Esophagus muscularis mucosa (tissue), 4 donors: ENCODE measurements around the gene SUGP2. TPM values are rescaled to one million over a fixed set of nuclear protein-coding genes. Genes with fewer than 3 reads are reported as not detected.

Source experiments
- DNase-seq: peaks from one replicate; pipeline ENCODE4 v3.0.0-alpha.2; 2017; ENCODE audit errors: extremely low spot score
- H3K27ac ChIP-seq, 4 donors: fragments of 200-600 bp; sonication (generic); replicated peaks in 1 of 4; 1 replicate in 3 of 4; 2 replicates in 1 of 4; pipeline ENCODE4 v1.5.1; 2016 to 2019; ENCODE audit warnings: mild to moderate bottlenecking in 1 of 4
- H3K27me3 ChIP-seq, 4 donors: fragments of 200-600 bp; sonication (generic); one replicate each; pipeline versions ENCODE4 v1.5.1 to v1.6.0; 2016 to 2019
- H3K36me3 ChIP-seq, 4 donors: fragments of 200-600 bp; sonication (generic); one replicate each; pipeline ENCODE4 v1.5.1; 2016 to 2019
- H3K4me1 ChIP-seq, 4 donors: fragments of 200-600 bp; sonication (generic); one replicate each; pipeline ENCODE4 v1.5.1; 2016 to 2019
- H3K4me3 ChIP-seq, 4 donors: fragments of 200-600 bp; sonication (generic); 1 replicate in 2 of 4; 2 replicates in 2 of 4; pipeline ENCODE4 v1.5.1; 2016 to 2019; ENCODE audit warnings: mild to moderate bottlenecking in 4 of 4, moderate library complexity in 1 of 4
- H3K9me3 ChIP-seq, 4 donors: fragments of 200-600 bp; sonication (generic); 1 replicate in 3 of 4; 2 replicates in 1 of 4; pipeline ENCODE4 v1.5.1; 2016 to 2019
- CTCF ChIP-seq, 3 experiments: fragments of 200-600 bp in 2 of 3; fragments of 450-650 bp in 1 of 3; sonication (generic) in 2 of 3; IDR thresholded peaks; one replicate each; pipeline ENCODE4 v1.5.1; 2017 to 2019; ENCODE audit warnings: antibody characterized with exemption in 3 of 3, mild to moderate bottlenecking in 2 of 3, moderate library complexity in 1 of 3
- EP300 ChIP-seq: sonication (generic); formaldehyde crosslinking; IDR thresholded peaks from one replicate; pipeline ENCODE4 v1.6.1; 2017; ENCODE audit warnings: antibody characterized with exemption
- POLR2A ChIP-seq: fragments of 450-650 bp; IDR thresholded peaks from one replicate; pipeline ENCODE4 v1.6.1; 2017; ENCODE audit warnings: antibody characterized with exemption, moderate library complexity, mild to moderate bottlenecking, low read depth
- POLR2AphosphoS5 ChIP-seq, 2 donors: sonication (generic); formaldehyde crosslinking; IDR thresholded peaks; one replicate each; pipeline ENCODE4 v1.6.1; 2017; ENCODE audit warnings: antibody characterized with exemption in 2 of 2
- WGBS: methylation state at CpG from one replicate; pipeline ENCODE4 v1.1.5; 2018; 5-methylcytosine and 5-hydroxymethylcytosine counted together
- intact Hi-C: fragments of 100-400 bp; cut with DNase I; formaldehyde crosslinking; loops from one replicate; pipeline ENCODE4 v1.15.1; 2023
- total RNA-seq, 4 donors: library from RNA; depleted of rRNA; stranded (reverse); fragments of >200 nt; gene quantifications; one replicate each; pipeline versions ENCODE4 v1.1.0 to v1.2.1, GENCODE V29; 2016

SUGP2 gene
- total RNA-seq, 4 donors from 2014 or later = 23.1 to 45.7 (median 32.0) TPM

GRCh38 chr19:18951721-18952281 lies 81.5 kb downstream of the SUGP2 start:
- intact Hi-C loops = no loop called here
- Histone ChIP-seq H3K27me3 (peaks cover 0 to 11% (median 0%) of the 10 kb centered on the region in 4 donors), H3K27ac (no peak overlapping the region), H3K36me3 (no peaks in the 10 kb centered on the region), H3K9me3 (no peaks in the 10 kb centered on the region), H3K4me1 (no peaks in the 10 kb centered on the region), H3K4me3 (no peak overlapping the region)
- WGBS = 89% methylated on average over 6 of the region's 7 CpGs
- TF ChIP-seq CTCF (IDR thresholded peaks at IDR 0.05) = no peak
- no peak for TF ChIP-seq EP300
- no peak for TF ChIP-seq POLR2AphosphoS5 (IDR thresholded peaks at IDR 0.05)
- TF ChIP-seq POLR2A = no peak
- no peak for DNase-seq

GRCh38 chr19:18949858-18950257 lies 83.5 kb downstream of the SUGP2 start:
- WGBS = 90% methylated on average over 1 of the region's 3 CpGs

GRCh38 chr19:18948976-18949356 lies 84.4 kb downstream of the SUGP2 start:
- intact Hi-C loops = no loop called here
- no peak overlapping the region for H3K27ac ChIP-seq
- 94% methylated on average over 5 of the region's 5 CpGs for WGBS
- no peaks in the 10 kb centered on the region for H3K9me3 ChIP-seq
- H3K4me1 ChIP-seq = no peaks in the 10 kb centered on the region
- no peak for TF ChIP-seq EP300
- no peak for TF ChIP-seq POLR2AphosphoS5 (IDR thresholded peaks at IDR 0.05)
- no peak for TF ChIP-seq CTCF (IDR thresholded peaks at IDR 0.05)
- TF ChIP-seq POLR2A = no peak
- no peak for DNase-seq
- H3K27me3 ChIP-seq = peaks cover 0 to 3% (median 0%) of the 10 kb centered on the region in 4 donors
- no peak overlapping the region for H3K4me3 ChIP-seq
- no peaks in the 10 kb centered on the region for H3K36me3 ChIP-seq

More at GRCh38 chr19:18949858-18950257, 83.5 kb downstream of the SUGP2 start:
- Histone ChIP-seq H3K36me3 (no peaks in the 10 kb centered on the region), H3K27ac (no peak overlapping the region), H3K4me1 (no peaks in the 10 kb centered on the region), H3K27me3 (peaks cover 0 to 3% (median 0%) of the 10 kb centered on the region in 4 donors), H3K4me3 (no peak overlapping the region), H3K9me3 (no peaks in the 10 kb centered on the region)
- intact Hi-C loops = no loop called here
- no peak for DNase-seq
- no peak for TF ChIP-seq POLR2A
- no peak for TF ChIP-seq CTCF (IDR thresholded peaks at IDR 0.05)
- TF ChIP-seq EP300 = no peak
- no peak for TF ChIP-seq POLR2AphosphoS5 (IDR thresholded peaks at IDR 0.05)

GRCh38 chr19:18948075-18948975 lies 85.0 kb downstream of the SUGP2 start:
- H3K4me1 ChIP-seq = no peaks in the 10 kb centered on the region
- intact Hi-C loops = no loop called here
- no peak for TF ChIP-seq CTCF (IDR thresholded peaks at IDR 0.05)
- TF ChIP-seq EP300 = no peak
- no peak for TF ChIP-seq POLR2A
- no peak for TF ChIP-seq POLR2AphosphoS5 (IDR thresholded peaks at IDR 0.05)
- no peak overlapping the region for H3K27ac ChIP-seq
- H3K4me3 ChIP-seq = no peak overlapping the region
- no peaks in the 10 kb centered on the region for H3K36me3 ChIP-seq
- peaks cover 0 to 3% (median 0%) of the 10 kb centered on the region in 4 donors for H3K27me3 ChIP-seq
- DNase-seq = no peak
- no peaks in the 10 kb centered on the region for H3K9me3 ChIP-seq
- WGBS = 75% methylated on average over 11 of the region's 15 CpGs
